Mucosa of rectum (tissue), 2 donors: Measurements from ENCODE around the gene ECHDC3.

ENCODE experiments used
- H3K27ac ChIP-seq, 2 donors: one replicate each; pipeline ENCODE4 v1.7.0; 2013; ENCODE audit warnings: inconsistent platforms in 2 of 2, low read depth in 2 of 2, low read length in 2 of 2
- H3K27me3 ChIP-seq, 2 donors: one replicate each; pipeline ENCODE4 v1.7.0; 2013; ENCODE audit warnings: low read length in 2 of 2; ENCODE audit not compliant: control insufficient read depth in 2 of 2, insufficient read depth in 2 of 2
- H3K36me3 ChIP-seq, 2 donors: one replicate each; pipeline ENCODE4 v1.7.0; 2013; ENCODE audit warnings: low read length in 2 of 2; ENCODE audit not compliant: control insufficient read depth in 2 of 2, insufficient read depth in 2 of 2
- H3K4me1 ChIP-seq, 2 donors: one replicate each; pipeline ENCODE4 v1.7.0; 2013; ENCODE audit warnings: low read length in 2 of 2, mild to moderate bottlenecking in 1 of 2; ENCODE audit not compliant: control insufficient read depth in 2 of 2, insufficient read depth in 2 of 2
- H3K4me3 ChIP-seq, 2 donors: one replicate each; pipeline ENCODE4 v1.7.0; 2013; ENCODE audit warnings: low read length in 2 of 2
- H3K9ac ChIP-seq, 2 donors: one replicate each; pipeline ENCODE4 v1.7.0; 2013; ENCODE audit warnings: low read length in 2 of 2, low read depth in 1 of 2, mild to moderate bottlenecking in 1 of 2
- H3K9me3 ChIP-seq, 2 donors: one replicate each; pipeline ENCODE4 v1.7.0; 2013; ENCODE audit warnings: low read length in 2 of 2; ENCODE audit not compliant: control insufficient read depth in 2 of 2
- donor health status: healthy.
- donor health status: Normal muscosa, but diverticular disease.

Gene ECHDC3

DNA sequence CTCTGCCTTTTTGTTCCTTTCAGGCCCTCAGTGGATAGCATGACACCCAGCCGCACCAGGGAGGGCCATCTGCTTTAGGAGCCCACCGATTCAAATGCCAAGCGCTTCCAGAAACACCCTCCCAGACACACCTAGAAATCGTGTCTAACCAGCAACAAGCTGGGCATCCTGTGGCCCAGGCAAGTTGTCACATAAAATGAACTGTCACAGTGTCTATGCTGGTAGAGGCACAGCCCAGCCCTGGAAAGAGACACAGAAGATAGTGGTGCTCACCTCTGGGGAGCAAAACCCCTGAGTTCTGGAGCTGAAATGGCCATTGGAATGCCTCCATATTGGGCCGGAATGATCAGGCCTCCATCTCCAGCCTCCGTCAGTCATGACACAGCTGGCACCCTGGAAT is 38.9 kb downstream of the ECHDC3 start:
- no peak overlapping the region for H3K4me3 ChIP-seq
- H3K36me3 ChIP-seq = no peaks in the 10 kb centered on the region
- no peak overlapping the region for H3K9ac ChIP-seq
- H3K9me3 ChIP-seq = no peaks in the 10 kb centered on the region
- no peaks in the 10 kb centered on the region for H3K27me3 ChIP-seq
- no peak overlapping the region for H3K27ac ChIP-seq
- no peaks in the 10 kb centered on the region for H3K4me1 ChIP-seq

DNA sequence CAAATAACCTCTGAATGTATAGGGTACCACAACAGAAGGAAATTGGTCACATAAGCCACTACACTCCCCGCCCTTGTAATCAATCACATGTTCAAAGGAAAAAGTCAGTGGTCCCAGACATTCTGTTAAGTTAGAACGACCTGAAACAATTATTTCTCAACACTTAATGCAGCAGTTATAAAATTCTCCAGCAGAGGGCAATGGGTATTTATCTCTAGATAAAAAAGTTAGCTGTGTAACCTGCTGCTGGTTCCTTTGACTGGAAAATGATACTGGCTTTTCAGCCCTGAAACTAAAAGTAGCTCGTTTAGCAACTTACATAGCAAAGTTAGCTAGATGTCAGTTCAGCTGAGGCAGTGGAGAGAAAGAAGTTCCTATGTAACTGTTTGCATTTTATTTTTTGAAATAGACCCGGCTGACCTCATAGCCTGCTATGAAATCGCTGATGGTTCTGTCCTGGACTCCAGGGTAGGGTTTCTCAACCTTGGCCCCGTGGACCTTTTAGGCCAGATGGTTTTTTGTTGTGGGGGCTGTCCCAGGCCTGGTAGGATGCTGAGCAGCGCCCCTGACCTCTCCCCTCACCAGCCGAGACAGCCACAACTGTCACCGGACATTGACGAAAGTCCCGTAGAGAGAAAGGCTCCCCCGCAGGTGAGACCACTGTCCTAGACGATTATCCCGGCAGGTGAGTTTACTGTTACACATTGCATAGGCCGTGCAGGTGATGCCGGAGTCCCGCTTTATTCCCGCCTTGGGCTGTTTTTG is 40.8 kb downstream of the ECHDC3 start:
- Histone ChIP-seq H3K27me3 (no peaks in the 10 kb centered on the region), H3K4me3 (no peak overlapping the region), H3K4me1 (no peaks in the 10 kb centered on the region), H3K36me3 (no peaks in the 10 kb centered on the region), H3K9ac (no peak overlapping the region), H3K27ac (no peak overlapping the region), H3K9me3 (no peaks in the 10 kb centered on the region)

DNA sequence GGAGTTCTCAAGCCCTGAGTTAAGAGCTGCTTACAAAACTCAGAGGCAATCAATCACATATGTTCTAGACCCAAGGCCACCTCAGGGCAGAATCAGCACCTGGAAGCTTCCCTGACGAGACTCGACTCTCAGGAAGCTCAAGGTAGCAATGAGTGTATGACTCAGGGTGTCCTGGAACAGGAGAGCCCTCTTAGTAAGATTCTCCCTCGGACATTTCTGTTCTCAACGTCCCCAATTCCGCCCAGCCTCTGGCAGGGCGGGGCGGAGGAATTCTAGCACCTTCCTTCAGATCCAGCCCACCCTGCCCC is 41.3 kb downstream of the ECHDC3 start:
- Histone ChIP-seq H3K27me3 (no peaks in the 10 kb centered on the region), H3K4me1 (no peaks in the 10 kb centered on the region), H3K4me3 (no peak overlapping the region), H3K9ac (no peak overlapping the region), H3K36me3 (no peaks in the 10 kb centered on the region), H3K9me3 (no peaks in the 10 kb centered on the region), H3K27ac (no peak overlapping the region)

DNA sequence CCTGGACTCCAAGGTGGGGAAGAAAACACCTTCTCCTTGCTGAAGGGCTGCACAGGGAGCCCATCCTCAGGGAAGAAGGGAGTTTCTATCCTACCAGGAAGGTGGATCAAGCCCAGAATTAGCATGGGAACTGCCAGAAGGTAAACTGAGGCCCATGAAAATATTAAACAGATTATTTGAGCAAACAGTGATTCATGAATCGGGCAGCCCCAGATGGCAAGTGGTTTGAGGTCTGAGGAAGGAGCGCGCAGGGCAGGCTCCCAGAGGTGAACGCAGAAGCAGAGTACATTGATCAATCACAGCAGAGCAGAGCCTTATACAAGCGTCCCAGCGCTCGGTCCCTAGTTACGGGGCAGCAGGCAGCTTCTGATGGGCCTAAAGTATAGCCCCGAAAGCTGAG is 45.2 kb downstream of the ECHDC3 start:
- Histone ChIP-seq H3K9ac (no peak overlapping the region), H3K9me3 (no peaks in the 10 kb centered on the region), H3K36me3 (no peaks in the 10 kb centered on the region), H3K4me1 (no peaks in the 10 kb centered on the region), H3K27ac (no peak overlapping the region), H3K4me3 (no peak overlapping the region), H3K27me3 (peaks cover 0 to 4% of the 10 kb centered on the region in 2 donors)

DNA sequence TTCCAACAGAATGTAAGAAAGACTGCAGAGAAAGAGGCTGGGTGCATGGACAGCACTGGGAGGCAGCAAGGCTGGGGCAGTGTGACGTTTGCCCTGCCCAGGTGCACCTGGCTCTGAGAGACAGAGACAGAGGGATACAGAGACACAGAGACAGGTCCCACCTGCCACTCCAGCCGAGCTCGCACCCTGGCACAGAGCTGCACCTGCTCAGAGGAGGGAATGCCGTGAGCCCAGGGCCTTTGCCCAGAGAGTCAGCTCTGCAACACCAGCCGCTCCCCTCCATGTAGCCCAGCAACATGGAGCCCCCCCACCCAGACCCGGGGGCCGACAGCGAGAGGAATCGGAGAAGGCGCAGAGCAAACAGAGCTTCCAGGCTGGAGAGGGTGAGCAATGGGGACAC is 45.7 kb downstream of the ECHDC3 start:
- Histone ChIP-seq H3K9me3 (no peaks in the 10 kb centered on the region), H3K4me3 (no peak overlapping the region), H3K27me3 (peaks cover 0 to 4% of the 10 kb centered on the region in 2 donors), H3K4me1 (no peaks in the 10 kb centered on the region), H3K9ac (no peak overlapping the region), H3K36me3 (no peaks in the 10 kb centered on the region), H3K27ac (no peak overlapping the region)

DNA sequence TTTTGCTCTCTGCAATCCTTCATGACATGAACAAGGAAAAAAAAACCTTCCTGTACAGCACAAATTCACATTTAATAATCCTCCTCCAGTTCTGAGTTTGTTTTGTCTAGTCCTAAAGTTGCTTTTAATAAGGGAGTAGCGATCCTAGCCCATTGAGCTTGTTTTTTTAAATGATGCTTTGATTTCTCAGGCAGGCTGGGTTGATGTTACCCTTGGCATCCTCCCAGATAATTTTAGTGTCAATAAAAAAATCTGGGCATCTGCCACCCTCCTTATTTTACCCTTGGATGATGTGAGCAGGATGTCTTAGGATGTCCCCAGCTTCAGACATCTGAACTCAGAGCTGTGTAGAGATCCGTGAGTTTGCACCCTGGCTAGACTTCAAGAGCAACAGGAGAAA is 47.1 kb downstream of the ECHDC3 start:
- H3K4me1 ChIP-seq = no peaks in the 10 kb centered on the region
- no peak overlapping the region for H3K27ac ChIP-seq
- peaks cover 0 to 4% of the 10 kb centered on the region in 2 donors for H3K27me3 ChIP-seq
- H3K36me3 ChIP-seq = no peaks in the 10 kb centered on the region
- H3K9ac ChIP-seq = no peak overlapping the region
- no peak overlapping the region for H3K4me3 ChIP-seq
- H3K9me3 ChIP-seq = no peaks in the 10 kb centered on the region

DNA sequence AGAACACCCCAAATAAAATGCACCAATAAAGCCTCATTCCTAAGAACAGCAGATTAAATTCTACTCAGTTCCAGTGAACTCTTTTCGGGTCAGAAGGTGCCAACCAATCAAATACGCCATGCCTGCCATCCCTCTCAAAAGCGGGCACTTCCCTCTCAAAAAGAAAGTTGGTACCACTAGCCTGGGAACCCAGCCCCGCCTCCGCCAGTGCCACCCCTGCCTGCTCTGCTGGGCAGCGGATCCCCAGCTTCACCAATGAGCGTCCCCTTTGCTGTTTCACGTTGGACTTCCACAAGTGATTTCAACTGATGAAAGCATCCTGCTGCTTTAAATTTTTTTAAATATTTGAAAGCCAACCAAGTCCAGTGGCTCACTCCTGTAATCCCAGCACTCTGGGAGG is 47.8 kb downstream of the ECHDC3 start:
- Histone ChIP-seq H3K4me1 (no peaks in the 10 kb centered on the region), H3K4me3 (no peak overlapping the region), H3K9me3 (no peaks in the 10 kb centered on the region), H3K27ac (no peak overlapping the region), H3K36me3 (no peaks in the 10 kb centered on the region), H3K9ac (no peak overlapping the region), H3K27me3 (peaks cover 0 to 4% of the 10 kb centered on the region in 2 donors)

DNA sequence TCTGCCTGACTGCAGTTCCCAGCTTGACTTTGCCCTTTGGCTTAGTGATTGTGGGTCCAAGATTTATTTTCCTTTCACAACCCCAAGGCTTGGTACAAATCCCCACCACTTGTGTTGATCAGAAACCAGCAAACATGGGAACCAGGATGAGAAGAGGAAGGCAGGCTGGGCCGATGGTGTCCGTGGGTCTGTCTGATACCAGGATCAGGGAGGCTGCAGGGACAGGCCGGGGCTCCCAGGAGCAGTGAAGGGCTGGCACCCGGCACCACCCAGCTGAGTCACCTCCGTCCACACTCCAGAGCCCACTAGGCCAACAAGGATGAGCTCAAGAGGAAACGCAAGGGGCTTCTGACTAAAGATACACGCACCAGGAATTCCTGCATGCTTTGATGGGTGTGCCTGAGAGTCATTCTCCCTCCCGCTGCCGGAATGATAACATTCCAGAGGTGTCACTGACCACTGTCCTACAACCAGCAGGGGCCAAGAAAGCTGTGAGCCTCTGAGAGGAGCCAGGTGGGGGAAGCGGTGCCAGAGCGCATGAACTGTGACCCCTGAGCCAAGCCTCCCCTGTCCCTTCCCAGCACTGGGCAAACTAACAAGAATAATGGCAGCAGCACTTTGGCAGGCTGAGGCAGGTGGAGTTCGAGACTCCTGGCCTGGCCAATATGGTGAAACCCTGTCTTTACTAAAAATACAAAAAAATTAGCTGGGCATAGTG is 51.7 kb downstream of the ECHDC3 start:
- Histone ChIP-seq H3K9ac (no peak overlapping the region), H3K4me1 (no peaks in the 10 kb centered on the region), H3K36me3 (no peaks in the 10 kb centered on the region), H3K4me3 (no peak overlapping the region), H3K9me3 (no peaks in the 10 kb centered on the region), H3K27ac (no peak overlapping the region), H3K27me3 (peaks cover 0 to 4% of the 10 kb centered on the region in 2 donors)

DNA sequence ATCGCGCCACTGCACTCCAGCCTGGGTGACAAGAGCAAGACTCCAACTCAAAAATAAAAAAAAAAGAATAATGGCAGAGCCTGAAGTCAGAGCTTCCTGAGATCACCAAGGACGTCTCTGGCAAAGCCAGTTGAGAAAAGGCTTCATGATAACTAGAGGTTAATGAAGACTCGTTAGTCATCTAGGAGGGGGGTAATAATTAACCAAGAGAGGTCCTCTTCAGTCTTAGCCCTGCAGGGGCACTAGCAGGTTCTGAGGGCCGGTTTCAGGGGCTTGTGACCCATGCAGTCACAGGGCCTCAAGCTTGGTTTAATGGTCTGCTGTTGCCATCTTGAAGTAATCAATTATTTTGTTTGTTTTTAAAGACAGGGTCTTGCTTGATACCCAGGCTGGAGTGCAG is 52.4 kb downstream of the ECHDC3 start:
- Histone ChIP-seq H3K9me3 (no peaks in the 10 kb centered on the region), H3K27me3 (peaks cover 0 to 4% of the 10 kb centered on the region in 2 donors), H3K36me3 (no peaks in the 10 kb centered on the region), H3K27ac (no peak overlapping the region), H3K9ac (no peak overlapping the region), H3K4me1 (no peaks in the 10 kb centered on the region), H3K4me3 (no peak overlapping the region)

DNA sequence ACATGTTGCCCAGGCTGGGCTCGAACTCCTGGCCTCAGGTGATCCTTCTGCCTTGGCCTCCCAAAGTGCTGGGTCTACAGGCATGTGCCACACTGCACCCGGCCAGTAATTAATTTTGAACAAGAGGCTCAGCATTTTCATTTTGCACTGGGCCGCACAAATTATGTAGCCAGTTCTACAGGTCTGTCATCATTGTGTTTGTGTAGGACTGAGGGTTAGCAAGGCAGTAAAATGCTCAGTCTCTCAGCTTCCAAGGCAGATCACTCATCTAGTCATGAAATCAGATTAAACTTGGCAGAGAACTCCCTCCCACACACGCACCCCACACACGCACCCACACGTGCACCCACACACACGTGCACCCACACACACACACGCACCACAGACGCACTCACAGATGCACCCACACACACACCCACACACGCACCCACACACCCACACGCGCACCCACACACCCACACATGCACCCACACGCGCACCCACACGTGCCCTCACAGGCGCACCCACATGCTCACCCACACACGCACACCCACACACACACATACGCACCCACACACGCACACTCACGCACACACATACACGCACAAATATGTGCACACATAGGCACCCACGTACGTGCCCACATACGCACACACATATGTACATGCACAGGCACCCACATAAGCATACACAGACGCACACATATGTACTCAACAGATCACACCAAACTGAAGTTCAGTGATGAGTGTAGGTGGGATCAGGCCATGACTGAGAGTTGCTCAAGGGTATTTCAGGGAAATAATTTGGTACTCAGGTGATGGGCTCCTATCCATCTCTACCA is 53.1 kb downstream of the ECHDC3 start:
- Histone ChIP-seq H3K4me3 (no peak overlapping the region), H3K27me3 (peaks cover 0 to 4% of the 10 kb centered on the region in 2 donors), H3K4me1 (no peaks in the 10 kb centered on the region), H3K36me3 (no peaks in the 10 kb centered on the region), H3K9me3 (no peaks in the 10 kb centered on the region), H3K9ac (no peak overlapping the region), H3K27ac (no peak overlapping the region)
